Astrocyte of the cerebellum (primary cell): ENCODE data around the gene ITPK1.

Source experiments
- DNase-seq: peaks from one replicate; pipeline ENCODE4 v3.0.0-alpha.2; 2011; ENCODE audit warnings: low read depth
- H3K4me3 ChIP-seq: 2 replicates; pipeline ENCODE4 v1.5.1; 2011; ENCODE audit warnings: mild to moderate bottlenecking, low read depth, low read length, moderate library complexity
- CTCF ChIP-seq: IDR thresholded peaks from 2 replicates; pipeline ENCODE4 v1.5.1; 2012; ENCODE audit warnings: low read length, low read depth, moderate library complexity, mild to moderate bottlenecking; ENCODE audit errors: missing control alignments
- in situ Hi-C: cut with HindIII; loops from 2 replicates; pipeline ENCODE4 v1.10.0; 2017; ENCODE audit warnings: low sequenced_read_pairs

The ITPK1 gene

GRCh38 chr14:92935446-92935845 lies 180.3 kb downstream of the ITPK1 start:
- DNase-seq: no peak
- in situ Hi-C loops: no loop called here
- H3K4me3 ChIP-seq: no peak overlapping the region
- no peak for TF ChIP-seq CTCF

GRCh38 chr14:92934196-92935085 lies 181.3 kb downstream of the ITPK1 start:
- in situ Hi-C loops: no loop called here
- no peak for DNase-seq
- H3K4me3 ChIP-seq: no peak overlapping the region
- TF ChIP-seq CTCF: no peak

- TF ChIP-seq CTCF: no peak
- no peak overlapping the region for H3K4me3 ChIP-seq
- no peak for DNase-seq
- in situ Hi-C loops: no loop called here
Measured at GRCh38 chr14:92933481-92933880, 182.2 kb downstream of the ITPK1 start.

GRCh38 chr14:92932448-92933395 lies 183.0 kb downstream of the ITPK1 start:
- in situ Hi-C loops: no loop called here
- TF ChIP-seq CTCF: no peak
- DNase-seq: no peak

GRCh38 chr14:92931681-92932447 lies 183.9 kb downstream of the ITPK1 start:
- no peak for DNase-seq
- in situ Hi-C loops: no loop called here
- no peak overlapping the region for H3K4me3 ChIP-seq
- no peak for TF ChIP-seq CTCF

More at GRCh38 chr14:92932448-92933395, 183.0 kb downstream of the ITPK1 start:
- H3K4me3 ChIP-seq: no peak overlapping the region
